HepG2 (cell line): ENCODE results near the gene ZNF800. TPM values are rescaled to one million over a fixed set of nuclear protein-coding genes. Genes with fewer than 3 reads are reported as not detected.
A peak's percentile ranks its signal among the peaks of the same experiment; 100 is the strongest.

Experiments
- CCAR2 ChIP-seq: fragments of 200-400 bp; formaldehyde crosslinking; optimal IDR thresholded peaks from 2 replicates; pipeline ENCODE3; 2018; ENCODE audit warnings: low read depth, mild to moderate bottlenecking, low read length, moderate library complexity
- CEBPZ ChIP-seq: IDR thresholded peaks from 2 replicates; pipeline ENCODE4 v1.6.1; 2012; ENCODE audit warnings: low read length, improper control_type of control experiment
- ELF4 ChIP-seq: sonication (generic); formaldehyde crosslinking; IDR thresholded peaks from 2 replicates; pipeline ENCODE4 v1.5.0; 2020; ENCODE audit warnings: missing genetic modification reagents, mild to moderate bottlenecking, moderate library complexity, borderline replicate concordance
- HIC2 ChIP-seq: sonication (generic); formaldehyde crosslinking; IDR thresholded peaks from 2 replicates; pipeline ENCODE4 v1.9.0; 2022; ENCODE audit warnings: low read depth, missing genetic modification reagents
- HMGA1 ChIP-seq: sonication (generic); formaldehyde crosslinking; conservative IDR thresholded peaks from 2 replicates; pipeline ENCODE4 v1.4.0; 2020; ENCODE audit warnings: missing genetic modification reagents
- HNRNPK ChIP-seq: fragments of 200-400 bp; formaldehyde crosslinking; IDR thresholded peaks from 2 replicates; pipeline ENCODE4 v1.6.1; 2018; ENCODE audit warnings: low read length, low read depth, moderate library complexity, mild to moderate bottlenecking; ENCODE audit not compliant: poor library complexity, severe bottlenecking
- NR0B2 ChIP-seq: sonication (generic); formaldehyde crosslinking; IDR thresholded peaks from 2 replicates; pipeline ENCODE4 v1.4.0; 2020; ENCODE audit warnings: mild to moderate bottlenecking, missing genetic modification reagents
- PITX1 ChIP-seq: sonication (generic); formaldehyde crosslinking; IDR thresholded peaks from 2 replicates; pipeline ENCODE4 v1.5.1; 2020; ENCODE audit warnings: mild to moderate bottlenecking, missing genetic modification reagents
- RXRA ChIP-seq: sonication (generic); formaldehyde crosslinking; IDR thresholded peaks from 2 replicates; pipeline ENCODE4 v1.5.1; 2020; ENCODE audit warnings: missing genetic modification reagents
- SPEN ChIP-seq: sonication (generic); formaldehyde crosslinking; IDR thresholded peaks from 2 replicates; pipeline ENCODE4 v1.5.1; 2020; ENCODE audit warnings: low read depth, mild to moderate bottlenecking, missing genetic modification reagents
- TFDP1 ChIP-seq: IDR thresholded peaks from 2 replicates; pipeline ENCODE4 v1.6.1; 2016; ENCODE audit warnings: missing compliant biosample characterization, missing genetic modification reagents, borderline replicate concordance
- UBTF ChIP-seq: sonication (generic); formaldehyde crosslinking; IDR thresholded peaks from 2 replicates; pipeline ENCODE4 v1.4.0; 2020; ENCODE audit warnings: mild to moderate bottlenecking, missing genetic modification reagents
- ZNF160 ChIP-seq: sonication (generic); formaldehyde crosslinking; IDR thresholded peaks from 2 replicates; pipeline ENCODE4 v1.8.0; 2022; ENCODE audit warnings: mild to moderate bottlenecking, inconsistent platforms, missing genetic modification reagents
- ZNF275 ChIP-seq: sonication (generic); formaldehyde crosslinking; IDR thresholded peaks from 2 replicates; pipeline ENCODE4 v1.8.0; 2022; ENCODE audit warnings: missing genetic modification reagents, mild to moderate bottlenecking, inconsistent platforms, borderline replicate concordance
- ZNF550 ChIP-seq: sonication (generic); formaldehyde crosslinking; IDR thresholded peaks from 2 replicates; pipeline ENCODE4 v1.4.0; 2020; ENCODE audit warnings: mild to moderate bottlenecking, missing genetic modification reagents, borderline replicate concordance
- ZNF615 ChIP-seq: sonication (generic); formaldehyde crosslinking; IDR thresholded peaks from 2 replicates; pipeline ENCODE4 v1.5.0; 2020; ENCODE audit warnings: mild to moderate bottlenecking, missing genetic modification reagents, borderline replicate concordance
- ZNF749 ChIP-seq: sonication (generic); formaldehyde crosslinking; IDR thresholded peaks from 2 replicates; pipeline ENCODE4 v1.8.0; 2022; ENCODE audit warnings: mild to moderate bottlenecking, missing genetic modification reagents, moderate library complexity, borderline replicate concordance
- polyA plus RNA-seq, 8 experiments: library from polyadenylated mRNA; depleted of rRNA in 3 of 8; stranded (reverse) in 7 of 8; unstranded in 1 of 8; fragments of >200 nt; fragmentation: Illumina TruSeq in 4 of 8; extraction: Trizol in 4 of 8; gene quantifications; 2 replicates each; pipeline versions ENCODE4 v1.2.1 to v1.2.3, GENCODE V29; 2011 to 2016; ENCODE audit warnings: low read depth in 4 of 8, missing spikeins in 1 of 8, mixed read lengths in 1 of 8; ENCODE audit not compliant: insufficient read depth in 1 of 8
- total RNA-seq, 5 experiments: library from RNA; depleted of rRNA; stranded (reverse); fragments of >200 nt; fragmentation: Illumina TruSeq; extraction: Trizol; gene quantifications; 2 replicates each; pipeline ENCODE4 v1.2.3, GENCODE V29; 2016; ENCODE audit warnings: low read depth in 1 of 5

Gene ZNF800
- total and polyA plus RNA-seq, 2 of the 13 experiments (the other 11 are each of a cell fraction or from before 2014, with no cell fraction given), result 7.1 to 12.7 TPM

- TF ChIP-seq NR0B2 (CRISPR knock-in tag) (no peak), HNRNPK (no peak), ZNF550 (CRISPR knock-in tag) (no peak), HMGA1 (no peak), UBTF (CRISPR knock-in tag) (peak; percentile 51; the same call in 1 of the 2 replicates), ZNF275 (CRISPR knock-in tag) (no peak), HIC2 (CRISPR knock-in tag) (no peak; the same call in 1 of the 2 replicates), RXRA (no peak), TFDP1 (CRISPR knock-in tag) (peak; percentile 62; the same call in 1 of the 2 replicates), CEBPZ (no peak), ZNF160 (CRISPR knock-in tag) (no peak), SPEN (no peak), CCAR2 (no peak), ELF4 (no peak), PITX1 (CRISPR knock-in tag) (no peak), ZNF615 (CRISPR knock-in tag) (no peak), ZNF749 (CRISPR knock-in tag) (peak; percentile 31; the same call in 1 of the 2 replicates)
Observed at GRCh38 chr7:127347567-127348246, 44.8 kb downstream of the ZNF800 start (continued).
